ENCODE measurements around the gene PTPRD. TPM values are rescaled to one million over a fixed set of nuclear protein-coding genes. Genes with fewer than 3 reads are reported as not detected.

Gene PTPRD
- total RNA-seq, 1 experiment from 2014 or later = 0.02 TPM

- no peak overlapping the region for H3K9ac ChIP-seq (ENCODE audit: low read length)
- ChIA-PET CTCF (no interaction called here), POLR2A (no interaction called here), RAD21 (ENCODE audit: low non-redundant PET in 1 of 2, low total read pairs in 2 of 2, uncharacterized antibody in 2 of 2, unreplicated experiment in 2 of 2) (no interaction called here)
- BruUV-seq (replicated peaks) = no TSS peak
- no peak overlapping the region for H3K27ac ChIP-seq (ENCODE audit: low read depth, low read length)
- no peaks in the 10 kb centered on the region for H3K27me3 ChIP-seq (ENCODE audit: insufficient read depth, low read length)
- no peaks in the 10 kb centered on the region for H3K9me2 ChIP-seq (ENCODE audit: insufficient read depth)
- H3K36me3 ChIP-seq (ENCODE audit: control insufficient read depth in 1 of 2, insufficient read depth in 2 of 2, low read length in 2 of 2) = no peaks in the 10 kb centered on the region
- no peak for ATAC-seq
- no peaks in the 10 kb centered on the region for H3K79me2 ChIP-seq (ENCODE audit: insufficient read depth, low read length)
- H3K4me2 ChIP-seq (ENCODE audit: low read length) = no peak overlapping the region
- TF ChIP-seq SIN3A (IDR thresholded peaks at IDR 0.05; ENCODE audit: low read depth) (no peak), POLR2AphosphoS5 (IDR thresholded peaks at IDR 0.05; ENCODE audit: low read depth, low read length) (no peak), ZFX (IDR thresholded peaks at IDR 0.05) (no peak), ZNF274 (IDR thresholded peaks at IDR 0.05; ENCODE audit: low read depth, low read length) (no peak), CBX3 (IDR thresholded peaks at IDR 0.05; ENCODE audit: low read depth) (no peak), YY1 (IDR thresholded peaks at IDR 0.05; ENCODE audit: extremely low read depth, insufficient replicate concordance, low read depth, low read length) (no peak), TCF7L2 (IDR thresholded peaks at IDR 0.05; ENCODE audit: borderline replicate concordance, extremely low read depth, insufficient read depth, insufficient read length) (no peak), CTCF (IDR thresholded peaks at IDR 0.05 in 2 of 3, conservative IDR thresholded peaks at IDR 0.05 in 1 of 3; ENCODE audit: borderline replicate concordance in 1 of 3, insufficient read depth in 1 of 3, low read depth in 2 of 3, low read length in 2 of 3) (no peak), EGR1 (IDR thresholded peaks at IDR 0.05; ENCODE audit: low read depth) (no peak), REST (IDR thresholded peaks at IDR 0.05; ENCODE audit: low read depth) (no peak), EZH2 (IDR thresholded peaks at IDR 0.05) (no peak), ZBTB33 (IDR thresholded peaks at IDR 0.05; ENCODE audit: extremely low read depth, insufficient replicate concordance, low read length) (no peak), ELF1 (IDR thresholded peaks at IDR 0.05; ENCODE audit: borderline replicate concordance, low read depth) (no peak), POLR2A (IDR thresholded peaks at IDR 0.05; ENCODE audit: borderline replicate concordance, extremely low read depth, insufficient read depth, insufficient read length) (no peak), ATF3 (IDR thresholded peaks at IDR 0.05) (no peak), CEBPB (IDR thresholded peaks at IDR 0.05; ENCODE audit: low read depth) (no peak), RAD21 (IDR thresholded peaks at IDR 0.05; ENCODE audit: low read depth) (no peak), EZH2phosphoT487 (IDR thresholded peaks at IDR 0.05; ENCODE audit: borderline replicate concordance) (no peak), SP1 (IDR thresholded peaks at IDR 0.05; ENCODE audit: low read depth) (no peak), JUND (IDR thresholded peaks at IDR 0.05) (no peak)
- intact Hi-C loops (cut with micrococcal nuclease) = no loop called here
- no peak overlapping the region for H3K4me3 ChIP-seq (replicated peaks in 1 of 2; ENCODE audit: low read depth in 1 of 2, low read length in 2 of 2)
- no peak overlapping the region for H2AFZ ChIP-seq (ENCODE audit: low read depth, low read length, poor library complexity, severe bottlenecking)
- H4K20me1 ChIP-seq (ENCODE audit: insufficient read depth) = no peaks in the 10 kb centered on the region
- H3K4me1 ChIP-seq (ENCODE audit: control insufficient read depth in 1 of 2, insufficient read depth in 2 of 2, low read length in 2 of 2) = no peaks in the 10 kb centered on the region; a peak in 1 of 4 replicates
- DNase-seq (ENCODE audit: low read depth, low spot score) = no peak
- peaks cover 12% of the 10 kb centered on the region in 2 experiments; a peak in 2 of 4 replicates for H3K9me3 ChIP-seq (ENCODE audit: control insufficient read depth in 1 of 2, insufficient read depth in 1 of 2, low read depth in 1 of 2, low read length in 2 of 2)
Measured at GRCh38 chr9:8705861-8706260, 1906.9 kb downstream of the PTPRD start.
